ENCODE data around the gene FBXW5. TPM values are rescaled to one million over a fixed set of nuclear protein-coding genes. Genes with fewer than 3 reads are reported as not detected.

The FBXW5 gene
- total RNA-seq, 1 experiment from 2014 or later = 152 TPM

- in situ Hi-C loops (cut with HindIII; ENCODE audit: low pct_unique_long_range_greater_than_20kb, low sequenced_read_pairs) = no loop called here
- DNase-seq (ENCODE audit: low read depth) = no peak
Measured at GRCh38 chr9:136925414-136926153, 19.0 kb downstream of the FBXW5 start.

- in situ Hi-C loops (cut with HindIII; ENCODE audit: low pct_unique_long_range_greater_than_20kb, low sequenced_read_pairs) = no loop called here
- peak; percentile 58 for DNase-seq (ENCODE audit: low read depth)
Measured at GRCh38 chr9:136923881-136924280, 20.7 kb downstream of the FBXW5 start.

GRCh38 chr9:136922540-136922939, 22.0 kb downstream of the FBXW5 start:
- no peak for DNase-seq (ENCODE audit: low read depth)
- in situ Hi-C loops (cut with HindIII; ENCODE audit: low pct_unique_long_range_greater_than_20kb, low sequenced_read_pairs) = no loop called here

- DNase-seq (ENCODE audit: low read depth) = no peak
- in situ Hi-C loops (cut with HindIII; ENCODE audit: low pct_unique_long_range_greater_than_20kb, low sequenced_read_pairs) = no loop called here
Measured at GRCh38 chr9:136921718-136922117, 22.8 kb downstream of the FBXW5 start.

- no peak for DNase-seq (ENCODE audit: low read depth)
- in situ Hi-C loops (cut with HindIII; ENCODE audit: low pct_unique_long_range_greater_than_20kb, low sequenced_read_pairs) = no loop called here
Measured at GRCh38 chr9:136921307-136921706, 23.2 kb downstream of the FBXW5 start.

- in situ Hi-C loops (cut with HindIII; ENCODE audit: low pct_unique_long_range_greater_than_20kb, low sequenced_read_pairs) = no loop called here
- no peak for DNase-seq (ENCODE audit: low read depth)
Measured at GRCh38 chr9:136920734-136921231, 23.8 kb downstream of the FBXW5 start.

- DNase-seq (ENCODE audit: low read depth) = no peak
- in situ Hi-C loops (cut with HindIII; ENCODE audit: low pct_unique_long_range_greater_than_20kb, low sequenced_read_pairs) = no loop called here
Measured at GRCh38 chr9:136920069-136920468, 24.5 kb downstream of the FBXW5 start.

GRCh38 chr9:136917902-136918301, 26.6 kb downstream of the FBXW5 start:
- in situ Hi-C loops (cut with HindIII; ENCODE audit: low pct_unique_long_range_greater_than_20kb, low sequenced_read_pairs) = no loop called here
- no peak for DNase-seq (ENCODE audit: low read depth)

- no peak for DNase-seq (ENCODE audit: low read depth)
- in situ Hi-C loops (cut with HindIII; ENCODE audit: low pct_unique_long_range_greater_than_20kb, low sequenced_read_pairs) = no loop called here
Measured at GRCh38 chr9:136916330-136917184, 28.0 kb downstream of the FBXW5 start.

GRCh38 chr9:136915632-136916329, 28.8 kb downstream of the FBXW5 start:
- no peak for DNase-seq (ENCODE audit: low read depth)
- in situ Hi-C loops (cut with HindIII; ENCODE audit: low pct_unique_long_range_greater_than_20kb, low sequenced_read_pairs) = no loop called here

- in situ Hi-C loops (cut with HindIII; ENCODE audit: low pct_unique_long_range_greater_than_20kb, low sequenced_read_pairs) = no loop called here
- no peak for DNase-seq (ENCODE audit: low read depth)
Measured at GRCh38 chr9:136913701-136914438, 30.7 kb downstream of the FBXW5 start.

- in situ Hi-C loops (cut with HindIII; ENCODE audit: low pct_unique_long_range_greater_than_20kb, low sequenced_read_pairs) = no loop called here
- DNase-seq (ENCODE audit: low read depth) = no peak
Measured at GRCh38 chr9:136910901-136911245, 33.7 kb downstream of the FBXW5 start.

- no peak for DNase-seq (ENCODE audit: low read depth)
- in situ Hi-C loops (cut with HindIII; ENCODE audit: low pct_unique_long_range_greater_than_20kb, low sequenced_read_pairs) = no loop called here
Measured at GRCh38 chr9:136910197-136910900, 34.2 kb downstream of the FBXW5 start.

GRCh38 chr9:136907011-136907914, 37.3 kb downstream of the FBXW5 start:
- in situ Hi-C loops (cut with HindIII; ENCODE audit: low pct_unique_long_range_greater_than_20kb, low sequenced_read_pairs) = no loop called here

GRCh38 chr9:136906266-136906665, 38.3 kb downstream of the FBXW5 start:
- DNase-seq (ENCODE audit: low read depth) = no peak
- in situ Hi-C loops (cut with HindIII; ENCODE audit: low pct_unique_long_range_greater_than_20kb, low sequenced_read_pairs) = no loop called here

More at GRCh38 chr9:136907011-136907914, 37.3 kb downstream of the FBXW5 start:
- no peak for DNase-seq (ENCODE audit: low read depth)

- in situ Hi-C loops (cut with HindIII; ENCODE audit: low pct_unique_long_range_greater_than_20kb, low sequenced_read_pairs) = no loop called here
- no peak for DNase-seq (ENCODE audit: low read depth)
Measured at GRCh38 chr9:136903041-136903554, 41.4 kb downstream of the FBXW5 start.
